HepG2 (cell line): ENCODE measurements around the gene PDXDC1. TPM values are rescaled to one million over a fixed set of nuclear protein-coding genes. Genes with fewer than 3 reads are reported as not detected.

Experiments used
- GZF1 ChIP-seq: sonication (generic); formaldehyde crosslinking; IDR thresholded peaks from 2 replicates; pipeline ENCODE4 v1.5.1; 2020; ENCODE audit warnings: mild to moderate bottlenecking, missing genetic modification reagents
- HNRNPK ChIP-seq: fragments of 200-400 bp; formaldehyde crosslinking; IDR thresholded peaks from 2 replicates; pipeline ENCODE4 v1.6.1; 2018; ENCODE audit warnings: low read length, low read depth, moderate library complexity, mild to moderate bottlenecking; ENCODE audit not compliant: poor library complexity, severe bottlenecking
- HOXA7 ChIP-seq: sonication (generic); formaldehyde crosslinking; IDR thresholded peaks from 2 replicates; pipeline ENCODE4 v1.8.1; 2022; ENCODE audit warnings: mild to moderate bottlenecking, missing genetic modification reagents, moderate library complexity
- JARID2 ChIP-seq: sonication (generic); formaldehyde crosslinking; IDR thresholded peaks from 2 replicates; pipeline ENCODE4 v1.8.1; 2023; ENCODE audit warnings: missing genetic modification reagents, inconsistent platforms; ENCODE audit not compliant: insufficient replicate concordance
- MBD4 ChIP-seq: IDR thresholded peaks from 2 replicates; pipeline ENCODE4 v1.6.1; 2012; ENCODE audit warnings: low read length, inconsistent platforms, borderline replicate concordance
- RARA ChIP-seq: IDR thresholded peaks from 2 replicates; pipeline ENCODE4 v1.6.1; 2016; ENCODE audit warnings: missing genetic modification reagents, missing compliant biosample characterization
- SSRP1 ChIP-seq: IDR thresholded peaks from 2 replicates; pipeline ENCODE4 v1.6.1; 2016; ENCODE audit warnings: control low read depth
- TMF1 ChIP-seq: sonication (generic); formaldehyde crosslinking; IDR thresholded peaks from 2 replicates; pipeline ENCODE4 v1.8.1; 2022; ENCODE audit warnings: low read depth, missing genetic modification reagents
- U2AF2 ChIP-seq: fragments of 200-400 bp; formaldehyde crosslinking; IDR thresholded peaks from 2 replicates; pipeline ENCODE4 v1.6.1; 2017; ENCODE audit warnings: low read depth, mild to moderate bottlenecking, low read length
- ZBTB46 ChIP-seq: sonication (generic); formaldehyde crosslinking; IDR thresholded peaks from 2 replicates; pipeline ENCODE4 v1.4.0; 2020; ENCODE audit warnings: mild to moderate bottlenecking, missing genetic modification reagents, borderline replicate concordance
- ZNF235 ChIP-seq: sonication (generic); formaldehyde crosslinking; IDR thresholded peaks from 2 replicates; pipeline ENCODE4 v1.8.1; 2023; ENCODE audit warnings: mild to moderate bottlenecking, missing genetic modification reagents, borderline replicate concordance
- ZNF646 ChIP-seq: sonication (generic); formaldehyde crosslinking; IDR thresholded peaks from 2 replicates; pipeline ENCODE4 v1.9.0; 2021; ENCODE audit warnings: mild to moderate bottlenecking, missing genetic modification reagents
- polyA plus RNA-seq, 8 experiments: library from polyadenylated mRNA; depleted of rRNA in 3 of 8; stranded (reverse) in 7 of 8; unstranded in 1 of 8; fragments of >200 nt; fragmentation: Illumina TruSeq in 4 of 8; extraction: Trizol in 4 of 8; gene quantifications; 2 replicates each; pipeline versions ENCODE4 v1.2.1 to v1.2.3, GENCODE V29; 2011 to 2016; ENCODE audit warnings: low read depth in 4 of 8, missing spikeins in 1 of 8, mixed read lengths in 1 of 8; ENCODE audit not compliant: insufficient read depth in 1 of 8
- total RNA-seq, 5 experiments: library from RNA; depleted of rRNA; stranded (reverse); fragments of >200 nt; fragmentation: Illumina TruSeq; extraction: Trizol; gene quantifications; 2 replicates each; pipeline ENCODE4 v1.2.3, GENCODE V29; 2016; ENCODE audit warnings: low read depth in 1 of 5
- TF ChIP-seq, protein P1 (sequence below): IDR thresholded peaks from 2 replicates; pipeline ENCODE4 v1.6.1; 2016; ENCODE audit warnings: missing compliant biosample characterization, missing genetic modification reagents, borderline replicate concordance
- TF ChIP-seq, protein P2 (sequence below), 2 experiments: sonication (generic) in 1 of 2; formaldehyde crosslinking in 1 of 2; IDR thresholded peaks; 2 replicates each; pipeline versions ENCODE4 v1.5.1 to v1.6.1; 2011 to 2020; ENCODE audit warnings: borderline replicate concordance in 1 of 2, low read depth in 1 of 2, low read length in 1 of 2, mild to moderate bottlenecking in 1 of 2, missing genetic modification reagents in 1 of 2, moderate library complexity in 1 of 2

The PDXDC1 gene
- total and polyA plus RNA-seq, 2 of the 13 experiments (the other 11 are each of a cell fraction or from before 2014, with no cell fraction given) = 133 to 169 TPM

DNA sequence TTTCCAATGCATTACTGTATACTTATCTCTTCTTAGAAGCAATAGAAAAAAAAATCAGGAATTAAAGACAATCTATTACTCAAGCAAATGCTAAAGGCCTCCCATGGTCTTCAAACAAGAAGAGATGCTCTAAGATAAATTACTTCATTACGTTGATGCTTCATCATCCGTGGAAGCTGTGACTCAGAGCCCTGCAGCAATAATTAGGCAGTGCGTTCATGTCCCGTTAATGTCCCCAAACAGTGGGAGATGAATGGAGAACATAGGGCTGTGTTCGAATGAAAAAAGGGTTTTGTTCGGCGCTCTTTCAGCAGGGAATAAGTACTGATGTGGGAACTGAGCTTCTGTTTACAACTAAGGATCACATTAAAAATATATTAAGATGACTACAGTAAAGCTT, 15.9 kb upstream of the PDXDC1 start (continued):
- no peak for TF ChIP-seq ZNF235 (CRISPR knock-in tag)
- TF ChIP-seq TMF1 = no peak
- no peak for TF ChIP-seq GZF1 (CRISPR knock-in tag)
- TF ChIP-seq U2AF2 = no peak
- no peak for TF ChIP-seq HNRNPK
- no peak for TF ChIP-seq ZNF646 (CRISPR knock-in tag)
- TF ChIP-seq HOXA7 = no peak
- no peak for TF ChIP-seq JARID2 (CRISPR knock-in tag)
- TF ChIP-seq, protein P1, sequence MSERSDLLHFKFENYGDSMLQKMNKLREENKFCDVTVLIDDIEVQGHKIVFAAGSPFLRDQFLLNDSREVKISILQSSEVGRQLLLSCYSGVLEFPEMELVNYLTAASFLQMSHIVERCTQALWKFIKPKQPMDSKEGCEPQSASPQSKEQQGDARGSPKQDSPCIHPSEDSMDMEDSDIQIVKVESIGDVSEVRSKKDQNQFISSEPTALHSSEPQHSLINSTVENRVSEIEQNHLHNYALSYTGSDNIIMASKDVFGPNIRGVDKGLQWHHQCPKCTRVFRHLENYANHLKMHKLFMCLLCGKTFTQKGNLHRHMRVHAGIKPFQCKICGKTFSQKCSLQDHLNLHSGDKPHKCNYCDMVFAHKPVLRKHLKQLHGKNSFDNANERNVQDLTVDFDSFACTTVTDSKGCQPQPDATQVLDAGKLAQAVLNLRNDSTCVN (CRISPR knock-in tag) = no peak
- no peak for TF ChIP-seq ZBTB46
- no peak for TF ChIP-seq MBD4
- no peak for TF ChIP-seq RARA (CRISPR knock-in tag)
- TF ChIP-seq, protein P2, sequence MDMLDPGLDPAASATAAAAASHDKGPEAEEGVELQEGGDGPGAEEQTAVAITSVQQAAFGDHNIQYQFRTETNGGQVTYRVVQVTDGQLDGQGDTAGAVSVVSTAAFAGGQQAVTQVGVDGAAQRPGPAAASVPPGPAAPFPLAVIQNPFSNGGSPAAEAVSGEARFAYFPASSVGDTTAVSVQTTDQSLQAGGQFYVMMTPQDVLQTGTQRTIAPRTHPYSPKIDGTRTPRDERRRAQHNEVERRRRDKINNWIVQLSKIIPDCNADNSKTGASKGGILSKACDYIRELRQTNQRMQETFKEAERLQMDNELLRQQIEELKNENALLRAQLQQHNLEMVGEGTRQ (IDR thresholded peaks at IDR 0.05; ENCODE audit: low read depth, low read length) = no peak
- TF ChIP-seq, protein P2 (CRISPR knock-in tag; IDR thresholded peaks at IDR 0.05; ENCODE audit: borderline replicate concordance) = no peak
- TF ChIP-seq SSRP1 (CRISPR knock-in tag) = no peak
